Measurements from ENCODE around the gene ODAPH.

DNA sequence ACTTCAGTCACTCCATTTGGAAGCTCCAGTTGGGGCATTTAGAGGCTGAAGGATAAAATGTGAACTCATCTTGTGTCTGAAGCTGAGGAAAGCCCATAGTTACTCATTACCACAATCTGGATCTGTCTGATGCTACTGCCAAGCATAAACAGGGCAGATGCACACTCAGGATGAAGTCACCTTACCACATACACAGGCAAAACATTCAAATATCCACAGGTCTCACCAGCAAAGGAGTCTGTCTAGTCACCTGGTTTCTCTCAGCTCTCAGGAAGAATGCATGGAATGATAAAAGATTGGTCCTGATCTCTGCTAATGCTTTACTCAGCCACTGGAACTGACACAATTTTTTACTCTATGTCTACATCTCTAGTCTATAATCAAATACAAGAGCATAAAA lies 13.0 kb upstream of the ODAPH start:
- TF ChIP-seq, protein P1, sequence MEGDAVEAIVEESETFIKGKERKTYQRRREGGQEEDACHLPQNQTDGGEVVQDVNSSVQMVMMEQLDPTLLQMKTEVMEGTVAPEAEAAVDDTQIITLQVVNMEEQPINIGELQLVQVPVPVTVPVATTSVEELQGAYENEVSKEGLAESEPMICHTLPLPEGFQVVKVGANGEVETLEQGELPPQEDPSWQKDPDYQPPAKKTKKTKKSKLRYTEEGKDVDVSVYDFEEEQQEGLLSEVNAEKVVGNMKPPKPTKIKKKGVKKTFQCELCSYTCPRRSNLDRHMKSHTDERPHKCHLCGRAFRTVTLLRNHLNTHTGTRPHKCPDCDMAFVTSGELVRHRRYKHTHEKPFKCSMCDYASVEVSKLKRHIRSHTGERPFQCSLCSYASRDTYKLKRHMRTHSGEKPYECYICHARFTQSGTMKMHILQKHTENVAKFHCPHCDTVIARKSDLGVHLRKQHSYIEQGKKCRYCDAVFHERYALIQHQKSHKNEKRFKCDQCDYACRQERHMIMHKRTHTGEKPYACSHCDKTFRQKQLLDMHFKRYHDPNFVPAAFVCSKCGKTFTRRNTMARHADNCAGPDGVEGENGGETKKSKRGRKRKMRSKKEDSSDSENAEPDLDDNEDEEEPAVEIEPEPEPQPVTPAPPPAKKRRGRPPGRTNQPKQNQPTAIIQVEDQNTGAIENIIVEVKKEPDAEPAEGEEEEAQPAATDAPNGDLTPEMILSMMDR (IDR thresholded peaks at IDR 0.05; ENCODE audit: low read depth, low read length) = no peak
- TF ChIP-seq POLR2A (IDR thresholded peaks at IDR 0.05; ENCODE audit: extremely low read depth, insufficient read length) (no peak), MYC (IDR thresholded peaks at IDR 0.05; ENCODE audit: low read depth, low read length) (no peak)
